ENCODE data around the gene SLC16A9.

- TF ChIP-seq ZNF8 (CRISPR knock-in tag; IDR thresholded peaks at IDR 0.05) (no peak), ZFP3 (CRISPR knock-in tag; IDR thresholded peaks at IDR 0.05) (no peak), PATZ1 (CRISPR knock-in tag; IDR thresholded peaks at IDR 0.05; ENCODE audit: borderline replicate concordance) (no peak)
Observed at GRCh38 chr10:59748834-59749233, 39.2 kb upstream of the SLC16A9 start.
